Measurements from ENCODE around the gene PDE6B. TPM values are rescaled to one million over a fixed set of nuclear protein-coding genes. Genes with fewer than 3 reads are reported as not detected.

Gene PDE6B
- total RNA-seq, 4 donors from 2014 or later, result 0.60 to 2.5 (median 0.95) TPM; not detected in 1

DNA sequence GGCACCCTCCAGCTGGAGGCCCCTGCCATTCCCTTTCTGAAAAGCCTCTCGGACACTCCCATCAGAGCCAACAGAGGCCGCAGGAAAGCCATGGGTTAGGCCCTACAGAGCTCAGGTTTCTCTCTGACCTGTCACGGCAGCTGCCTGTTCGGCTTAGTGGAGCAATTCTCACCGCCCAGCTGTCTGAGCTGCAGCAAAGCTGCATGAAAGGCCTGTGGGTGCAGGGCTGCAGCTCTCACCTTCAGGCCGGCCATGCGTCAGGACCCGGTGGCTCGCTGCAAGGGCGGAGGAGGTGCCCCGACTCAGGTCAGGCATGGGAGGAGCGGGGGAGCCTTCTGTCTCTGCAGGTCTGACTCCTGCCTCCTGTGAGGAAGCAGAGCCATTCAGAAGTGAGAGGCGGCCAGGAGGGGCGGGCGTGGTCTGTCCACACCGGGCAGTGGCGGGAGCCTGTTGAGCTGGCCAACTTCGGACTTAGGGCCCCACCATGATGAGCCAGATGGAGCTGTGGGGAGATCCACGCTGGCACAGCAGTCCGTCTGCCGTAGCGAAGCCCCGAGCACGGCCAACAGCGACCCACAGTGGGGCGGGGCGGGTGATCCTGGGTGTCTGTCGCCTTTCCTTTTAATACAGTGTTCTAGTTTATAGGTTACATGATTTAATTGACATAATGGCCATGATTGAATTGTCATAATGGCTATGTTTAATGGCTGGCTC, 23.4 kb downstream of the PDE6B start:
- Histone ChIP-seq H3K4me1 (no peaks in the 10 kb centered on the region), H3K27me3 (peaks cover 60% of the 10 kb centered on the region), H3K4me3 (no peak overlapping the region), H3K9me3 (no peaks in the 10 kb centered on the region), H3K36me3 (no peaks in the 10 kb centered on the region), H3K27ac (no peak overlapping the region)
- TF ChIP-seq POLR2AphosphoS5 (IDR thresholded peaks at IDR 0.05), result no peak
- TF ChIP-seq EP300 (IDR thresholded peaks at IDR 0.05; ENCODE audit: low read depth), result no peak
- no peak for TF ChIP-seq CTCF (IDR thresholded peaks at IDR 0.05)
- TF ChIP-seq POLR2A (IDR thresholded peaks at IDR 0.05), result no peak
- in situ Hi-C loops (cut with MboI; ENCODE audit: low pct_ligation_motif_present in 1 of 4, low pct_unique_long_range_greater_than_20kb in 1 of 4, low sequenced_read_pairs in 3 of 4), result no loop called here
- 82% methylated on average over 28 of the region's 28 CpGs; no CpG with 5 or more reads in 1 of the 2 donors for WGBS, 2 donors (ENCODE audit: low coverage in 1 of 2)
- no peak for DNase-seq
- intact Hi-C loops (cut with DNase I; ENCODE audit: low total_unique reads), result no loop called here

GRCh38 chr4:649293-649625, 23.9 kb downstream of the PDE6B start:
- DNase-seq, result no peak
- no peaks in the 10 kb centered on the region for H3K36me3 ChIP-seq
- 87% methylated on average over 7 of the region's 7 CpGs; no CpG with 5 or more reads in 1 of the 2 donors for WGBS, 2 donors (ENCODE audit: low coverage in 1 of 2)
- TF ChIP-seq EP300 (IDR thresholded peaks at IDR 0.05; ENCODE audit: low read depth) (no peak), CTCF (IDR thresholded peaks at IDR 0.05) (no peak), POLR2A (IDR thresholded peaks at IDR 0.05) (no peak), POLR2AphosphoS5 (IDR thresholded peaks at IDR 0.05) (no peak)
- H3K27me3 ChIP-seq, result peaks cover 60% of the 10 kb centered on the region
- H3K9me3 ChIP-seq, result no peaks in the 10 kb centered on the region
- H3K4me3 ChIP-seq, result no peak overlapping the region
- H3K27ac ChIP-seq, result no peak overlapping the region
- H3K4me1 ChIP-seq, result no peaks in the 10 kb centered on the region
- in situ Hi-C loops (cut with MboI; ENCODE audit: low pct_ligation_motif_present in 1 of 4, low pct_unique_long_range_greater_than_20kb in 1 of 4, low sequenced_read_pairs in 3 of 4) (no loop called here), intact Hi-C loops (cut with DNase I; ENCODE audit: low total_unique reads) (no loop called here)

DNA sequence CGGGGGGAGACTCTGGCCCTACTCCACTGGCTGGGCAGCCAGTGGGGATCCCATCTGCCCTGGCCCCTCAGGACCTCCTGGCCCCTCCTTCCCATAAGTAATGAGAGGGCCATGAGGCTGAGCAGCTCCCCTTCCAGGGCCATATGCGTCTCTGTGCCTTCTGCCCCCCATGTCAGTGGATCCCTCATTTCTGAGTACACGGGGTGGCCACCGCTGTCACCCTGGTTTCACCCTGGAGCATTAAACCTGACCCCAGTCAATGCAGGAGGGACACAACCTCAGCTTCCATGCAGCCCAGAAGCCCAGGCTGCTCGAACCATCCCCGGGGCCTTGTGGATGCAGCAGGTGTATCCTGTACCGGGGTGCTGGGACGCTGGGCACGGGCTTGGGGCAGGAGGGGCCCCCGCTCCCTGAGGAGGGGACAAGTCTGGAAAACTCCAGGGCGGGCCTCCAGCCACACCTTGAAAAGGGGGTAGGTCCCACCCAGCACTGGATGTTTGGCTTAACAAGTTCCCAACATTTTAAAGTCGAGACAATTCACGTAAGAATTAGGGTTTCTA, 24.5 kb downstream of the PDE6B start:
- intact Hi-C loops (cut with DNase I; ENCODE audit: low total_unique reads), result no loop called here
- no peak for TF ChIP-seq CTCF (IDR thresholded peaks at IDR 0.05)
- no peak for TF ChIP-seq POLR2AphosphoS5 (IDR thresholded peaks at IDR 0.05)
- no peak for TF ChIP-seq POLR2A (IDR thresholded peaks at IDR 0.05)
- TF ChIP-seq EP300 (IDR thresholded peaks at IDR 0.05; ENCODE audit: low read depth), result no peak
- Histone ChIP-seq H3K4me1 (no peaks in the 10 kb centered on the region), H3K9me3 (no peaks in the 10 kb centered on the region), H3K27ac (no peak overlapping the region), H3K4me3 (no peak overlapping the region), H3K27me3 (peaks cover 60% of the 10 kb centered on the region), H3K36me3 (no peaks in the 10 kb centered on the region)
- in situ Hi-C loops (cut with MboI; ENCODE audit: low pct_ligation_motif_present in 1 of 4, low pct_unique_long_range_greater_than_20kb in 1 of 4, low sequenced_read_pairs in 3 of 4), result no loop called here
- no peak for DNase-seq
- WGBS, 2 donors (ENCODE audit: low coverage in 1 of 2), result 89% methylated on average over 13 of the region's 13 CpGs; no CpG with 5 or more reads in 1 of the 2 donors

DNA sequence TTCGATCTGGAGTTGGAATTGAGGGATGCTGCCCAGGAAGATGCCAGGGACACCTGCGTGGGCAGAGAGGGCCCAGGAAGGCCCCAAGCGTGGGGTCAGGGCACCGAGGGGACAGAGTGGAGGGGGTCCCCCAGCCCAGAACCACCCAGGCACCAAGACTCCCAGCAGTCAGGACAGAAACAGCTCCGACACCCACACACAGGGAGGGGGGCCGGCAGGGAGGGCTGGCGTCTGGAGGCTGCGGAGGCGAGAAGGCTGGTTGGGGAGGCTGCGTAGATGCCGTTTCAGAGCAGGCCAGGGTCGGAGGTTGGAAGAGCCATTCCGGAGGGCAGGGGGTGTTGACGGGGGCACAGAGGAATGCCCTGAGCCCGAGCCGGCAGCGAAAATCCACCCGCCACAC, 25.1 kb downstream of the PDE6B start:
- Histone ChIP-seq H3K4me1 (no peaks in the 10 kb centered on the region), H3K27ac (no peak overlapping the region), H3K36me3 (no peaks in the 10 kb centered on the region), H3K27me3 (peaks cover 67% of the 10 kb centered on the region), H3K4me3 (no peak overlapping the region), H3K9me3 (no peaks in the 10 kb centered on the region)
- DNase-seq, result no peak
- TF ChIP-seq EP300 (IDR thresholded peaks at IDR 0.05; ENCODE audit: low read depth) (no peak), POLR2AphosphoS5 (IDR thresholded peaks at IDR 0.05) (no peak), CTCF (IDR thresholded peaks at IDR 0.05) (no peak), POLR2A (IDR thresholded peaks at IDR 0.05) (no peak)
- in situ Hi-C loops (cut with MboI; ENCODE audit: low pct_ligation_motif_present in 1 of 4, low pct_unique_long_range_greater_than_20kb in 1 of 4, low sequenced_read_pairs in 3 of 4), result no loop called here
- intact Hi-C loops (cut with DNase I; ENCODE audit: low total_unique reads), result no loop called here
- 78 to 82% methylated on average over 4 to 18 of the region's 18 CpGs for WGBS, 2 donors (ENCODE audit: low coverage in 1 of 2)
